CD4-positive, alpha-beta T cell treated with Interleukin-6 at 100 ng/mL for 8 hours (primary cell): ENCODE measurements around the gene ANKRD27.
"Not testable (repeated sequence)": the region's sequence is repeated elsewhere in the genome, so short reads cannot be mapped to it uniquely, and the experiment has no call there.

Experiments used
- DNase-seq: peaks from one replicate; pipeline ENCODE4 v3.0.0-alpha.2; 2020; ENCODE audit warnings: mixed read lengths, low spot score

Gene ANKRD27

DNA sequence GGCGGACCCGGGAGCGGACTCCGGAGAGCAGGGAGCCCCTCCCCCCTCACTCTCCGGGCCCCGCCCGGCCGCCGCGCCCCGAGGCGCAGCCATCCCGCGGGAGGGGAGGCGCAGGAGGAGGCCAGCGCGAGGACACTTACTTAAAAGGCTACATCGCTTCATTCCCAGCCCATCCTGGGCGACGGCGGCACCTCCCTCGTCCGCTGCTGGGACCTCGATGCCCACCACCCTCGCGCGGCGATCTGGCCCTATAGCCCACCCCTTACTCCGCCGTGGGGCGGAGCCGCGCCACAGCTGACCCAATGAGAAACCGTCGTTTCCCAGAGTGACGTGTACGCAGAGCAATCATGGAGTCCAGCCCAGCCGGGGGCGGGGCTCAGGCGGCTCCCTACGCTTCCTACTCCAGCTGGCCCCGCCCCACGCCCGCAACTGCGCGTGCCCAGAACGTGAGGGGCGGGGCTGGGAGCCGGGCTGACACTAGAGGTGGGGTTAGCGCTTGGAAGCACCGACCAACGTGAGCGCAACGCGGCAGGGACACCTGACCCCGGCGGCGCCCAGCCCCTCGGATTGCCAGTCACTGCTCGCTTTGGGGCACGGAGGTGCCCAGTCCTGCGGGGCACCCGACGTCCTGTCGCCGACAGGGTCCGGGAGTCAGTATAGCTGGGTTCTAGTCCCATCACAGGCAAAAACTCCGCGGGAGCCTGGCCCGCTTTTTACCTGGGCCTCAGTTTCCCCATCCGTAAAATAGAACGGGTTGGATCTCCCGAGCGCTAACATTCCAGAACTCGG is at the start of gene ANKRD27:
TSS of gene ANKRD27 (minus strand) at position 250 of the 789 bp plus-strand sequence. CDS start 16,165 bp downstream, outside the sequence.
- peak; percentile 97 for DNase-seq

DNA sequence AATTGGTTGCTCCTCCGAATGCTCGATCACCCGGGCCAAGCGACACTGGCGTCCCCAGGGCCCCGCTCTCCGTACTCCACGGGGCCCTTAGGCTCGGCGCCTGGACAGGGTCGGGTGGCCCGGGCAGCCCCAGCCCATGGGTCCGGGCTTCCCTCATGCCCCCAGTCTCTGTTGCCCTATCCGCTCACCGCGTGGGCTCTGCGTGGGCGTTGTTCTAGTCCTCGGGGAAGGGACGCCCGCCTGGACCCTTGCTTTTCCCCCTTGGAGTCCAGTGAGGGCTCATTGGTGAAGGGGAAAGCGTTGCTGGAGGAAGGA is 45.9 kb upstream of the ANKRD27 start:
- DNase-seq, result no peak

DNA sequence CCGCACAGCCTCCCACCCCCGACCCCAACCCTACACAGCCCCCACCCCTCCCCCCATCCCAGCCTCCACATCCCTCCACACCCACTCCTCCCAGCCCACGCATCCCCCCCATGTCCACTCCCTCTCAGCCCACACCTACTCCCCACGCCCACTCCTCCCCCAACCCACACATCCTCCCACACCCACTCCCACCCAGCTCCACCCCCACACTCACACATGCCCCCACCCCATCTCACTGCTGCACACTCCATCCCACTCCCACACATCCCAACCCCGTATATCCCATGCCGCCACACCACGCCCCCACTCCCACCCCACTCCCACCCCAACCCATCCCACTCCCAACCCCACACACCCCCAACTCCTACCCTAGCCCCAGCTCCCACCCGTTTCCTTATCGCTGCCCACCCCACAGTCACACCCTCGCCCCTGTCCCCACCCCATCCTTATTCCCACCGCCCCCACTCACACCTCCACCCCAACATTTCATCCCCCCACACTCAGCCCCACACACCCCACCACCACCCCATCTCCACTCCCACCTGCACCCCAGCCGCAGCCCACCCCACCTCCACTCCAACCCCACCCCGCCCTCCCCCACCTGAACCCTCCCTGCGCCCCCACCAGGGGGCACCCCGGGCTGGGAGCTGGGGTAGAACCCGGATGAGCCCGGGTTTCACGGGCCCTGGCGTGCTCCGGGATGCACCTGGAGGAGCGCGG is 45.4 kb upstream of the ANKRD27 start:
- no peak for DNase-seq

DNA sequence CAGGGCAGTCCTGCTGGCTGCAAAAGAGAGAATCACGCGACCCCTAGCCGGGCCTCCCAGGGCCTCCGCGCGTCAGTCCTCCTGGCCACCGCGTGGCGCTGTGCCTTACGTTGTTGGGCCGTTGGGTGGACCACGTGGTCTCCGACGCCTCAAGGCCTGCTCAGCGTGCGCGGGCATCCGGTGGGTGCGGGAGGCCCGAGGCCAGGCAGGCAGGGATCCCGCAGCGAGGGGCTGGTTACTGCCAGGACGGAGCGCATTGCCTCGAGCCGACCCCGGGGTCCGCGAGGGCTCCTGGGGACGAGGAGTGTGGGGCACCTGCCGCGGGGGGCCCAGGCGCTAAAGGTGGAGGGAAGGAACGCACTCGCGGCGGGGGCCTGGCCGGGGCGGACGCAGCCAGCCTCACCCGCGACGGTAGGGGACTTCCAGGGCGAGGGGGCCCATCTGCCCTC is 44.7 kb upstream of the ANKRD27 start, which contains the start of gene TDRD12:
TSS of gene TDRD12 (plus strand) at position 157 of the 449 bp plus-strand sequence. CDS start 306 bp downstream, outside the sequence.
- no peak for DNase-seq

DNA sequence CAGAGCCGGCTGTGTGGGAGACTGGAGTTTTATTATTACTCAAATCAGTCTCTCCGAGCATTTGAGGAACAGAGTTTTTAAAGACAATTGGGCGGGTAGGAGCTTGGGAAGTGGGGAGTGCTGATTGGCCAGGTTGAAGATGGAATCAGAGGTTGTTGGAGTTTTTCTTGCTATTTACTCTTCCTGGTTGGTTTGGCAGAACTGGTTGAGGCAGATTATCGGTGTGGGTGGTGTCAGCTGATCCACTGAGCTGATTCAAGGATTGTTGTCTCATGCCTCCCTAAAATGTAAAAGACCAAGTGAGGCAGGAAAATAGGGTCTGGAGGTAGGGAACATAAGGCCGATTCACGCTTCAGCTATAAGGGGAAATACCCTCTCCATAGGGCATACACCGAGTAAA is 43.3 kb upstream of the ANKRD27 start:
- no peak for DNase-seq

DNA sequence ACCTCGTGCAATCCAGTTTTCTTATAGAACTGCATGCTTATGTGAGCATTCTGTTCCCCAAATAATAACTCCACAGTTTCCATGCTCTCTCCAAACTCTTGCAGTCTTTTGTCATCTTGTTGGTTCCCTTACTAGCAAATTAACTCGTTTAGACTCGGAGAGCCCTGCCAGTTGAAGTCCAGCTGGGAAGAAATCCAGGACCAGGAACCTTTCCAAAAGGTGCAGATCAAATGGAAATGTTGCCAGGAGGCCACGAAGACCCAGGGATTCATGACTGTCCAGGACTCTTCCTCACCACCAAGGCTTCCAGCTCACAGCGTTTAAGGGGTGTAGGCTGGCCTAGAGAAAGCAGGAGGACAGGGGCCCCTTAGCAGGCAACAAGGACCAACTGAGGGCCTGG is 42.5 kb upstream of the ANKRD27 start:
- no peak for DNase-seq

DNA sequence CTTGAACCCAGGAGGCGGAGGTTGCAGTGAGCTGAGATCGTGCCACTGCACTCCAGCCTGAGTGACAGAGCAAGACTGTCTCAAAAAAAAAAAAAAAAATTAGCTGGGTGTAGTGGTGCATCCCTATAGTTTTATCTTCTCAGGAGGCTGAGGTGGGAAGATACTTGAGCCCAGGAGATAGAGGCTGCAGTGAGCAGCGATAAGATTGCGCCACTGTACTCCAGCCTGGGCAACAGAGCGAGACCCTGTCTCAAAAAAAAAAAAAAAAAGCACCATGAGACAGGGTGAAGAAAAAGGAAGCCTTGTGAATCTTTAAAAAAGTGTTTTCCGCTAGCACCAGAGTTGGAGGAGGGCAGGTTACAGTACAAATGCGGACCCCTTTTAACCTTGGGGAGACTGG is 41.2 kb upstream of the ANKRD27 start:
- DNase-seq, result not testable (repeated sequence)

DNA sequence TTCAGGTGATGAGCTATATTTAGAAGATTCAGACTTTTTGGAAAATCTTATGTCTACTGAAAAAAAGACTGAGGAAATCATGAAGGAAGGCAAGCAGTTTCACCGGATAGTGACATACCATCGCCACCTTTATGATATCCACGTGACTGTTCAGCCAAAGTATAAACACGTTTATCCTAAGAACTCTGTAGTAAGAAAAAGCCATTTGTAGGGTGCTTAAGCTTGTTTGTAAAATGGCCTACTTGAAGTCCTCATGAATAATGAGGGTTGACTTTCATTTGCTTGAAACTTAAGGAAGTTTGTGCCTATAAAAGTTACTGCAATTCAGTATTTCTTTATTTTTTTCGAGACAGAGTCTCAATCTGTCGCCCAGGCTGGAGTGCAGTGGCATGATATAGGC is 36.8 kb upstream of the ANKRD27 start:
- DNase-seq, result no peak

DNA sequence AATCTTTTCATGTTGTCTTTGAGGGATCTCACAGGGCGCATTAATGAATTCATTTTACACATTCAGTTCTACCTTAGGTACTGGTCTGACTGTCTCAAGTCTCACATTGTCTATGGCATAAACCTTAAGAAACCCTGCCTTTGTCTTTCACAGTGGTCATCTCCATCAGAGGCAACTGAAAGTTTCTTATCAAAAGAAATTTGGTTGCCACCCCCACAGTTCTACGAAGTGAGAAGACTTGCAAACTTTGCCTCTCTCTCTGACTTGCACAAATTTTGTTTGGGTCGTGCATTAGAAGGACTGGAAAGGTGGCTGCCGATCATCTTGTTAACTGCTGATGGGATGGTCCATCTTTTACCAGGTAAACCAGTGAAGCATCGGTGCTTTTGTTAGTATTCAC is 34.1 kb upstream of the ANKRD27 start:
- no peak for DNase-seq

DNA sequence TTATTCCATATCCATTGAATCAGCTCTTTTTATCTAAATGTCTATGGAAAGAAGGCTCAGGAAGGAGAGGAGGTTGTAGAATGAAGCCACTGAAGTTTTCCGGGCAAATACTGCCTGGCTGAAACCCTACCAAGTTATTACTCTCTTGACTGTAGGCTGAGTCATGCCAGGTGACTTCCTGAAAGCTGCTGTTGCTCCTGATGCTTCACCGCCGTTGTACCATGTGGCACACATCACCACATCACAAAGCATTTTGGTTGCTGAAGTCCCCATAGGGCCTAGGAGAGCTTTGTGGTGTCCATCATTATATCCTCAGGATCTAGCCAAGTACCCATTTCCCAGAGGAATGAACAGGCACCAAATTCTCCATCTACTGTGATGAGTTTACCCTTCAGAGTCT is 33.5 kb upstream of the ANKRD27 start:
- peak; percentile 40 for DNase-seq

DNA sequence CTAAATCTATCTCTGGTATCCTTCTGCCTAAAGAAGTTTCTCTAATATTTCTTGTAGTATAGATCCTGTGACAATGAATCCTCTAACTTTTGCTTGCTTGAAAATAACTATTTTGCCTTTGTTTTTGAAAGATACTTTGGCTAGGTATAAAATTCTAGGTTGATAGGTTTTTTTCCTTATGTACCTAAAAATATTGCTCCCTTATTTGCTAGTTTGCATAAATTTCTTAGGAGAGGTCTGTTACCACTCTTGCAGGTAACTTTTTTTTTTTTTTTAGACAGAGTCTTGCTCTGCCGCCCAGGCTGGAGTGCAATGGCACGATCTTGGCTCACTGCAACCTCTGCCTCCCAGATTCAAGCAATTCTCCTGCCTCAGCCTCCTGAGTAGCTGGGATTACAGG is 29.0 kb upstream of the ANKRD27 start:
- DNase-seq, result not testable (repeated sequence)

DNA sequence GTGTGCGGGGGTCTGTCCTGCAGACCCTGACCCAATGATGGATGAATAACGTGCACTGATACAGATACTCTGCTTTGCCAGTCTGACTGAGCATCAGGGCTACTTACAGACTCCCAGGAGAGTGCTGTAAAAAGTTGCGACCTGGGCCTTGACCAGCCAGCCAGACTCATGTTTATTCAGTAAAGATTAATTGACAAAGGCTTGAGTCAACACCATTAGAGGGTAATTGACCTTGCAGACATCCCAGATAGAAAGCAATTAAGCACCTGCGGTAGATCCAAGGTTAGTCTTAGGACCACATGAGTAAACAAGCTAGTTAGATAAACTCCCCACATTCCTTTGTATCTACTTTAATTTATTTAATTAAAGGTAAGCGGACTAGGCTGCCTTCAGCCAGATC is 27.0 kb upstream of the ANKRD27 start:
- DNase-seq, result no peak

DNA sequence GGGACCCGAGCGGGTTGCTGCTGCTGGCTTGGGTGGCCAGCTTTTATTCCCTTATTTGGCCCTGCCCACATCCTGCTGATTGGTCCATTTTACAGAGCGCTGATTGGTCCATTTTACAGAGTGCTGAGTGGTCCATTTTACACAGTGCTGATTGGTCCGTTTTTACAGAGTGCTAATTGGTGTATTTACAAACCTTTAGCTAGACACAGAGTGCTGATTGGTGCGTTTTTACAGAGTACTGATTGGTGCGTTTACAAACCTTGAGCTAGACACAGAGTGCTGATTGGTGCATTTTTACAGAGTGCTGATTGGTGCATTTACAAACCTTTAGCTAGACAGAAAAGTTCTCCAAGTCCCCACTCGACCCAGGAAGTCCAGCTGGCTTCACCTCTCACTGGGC is 25.1 kb upstream of the ANKRD27 start:
- DNase-seq, result not testable (repeated sequence)

DNA sequence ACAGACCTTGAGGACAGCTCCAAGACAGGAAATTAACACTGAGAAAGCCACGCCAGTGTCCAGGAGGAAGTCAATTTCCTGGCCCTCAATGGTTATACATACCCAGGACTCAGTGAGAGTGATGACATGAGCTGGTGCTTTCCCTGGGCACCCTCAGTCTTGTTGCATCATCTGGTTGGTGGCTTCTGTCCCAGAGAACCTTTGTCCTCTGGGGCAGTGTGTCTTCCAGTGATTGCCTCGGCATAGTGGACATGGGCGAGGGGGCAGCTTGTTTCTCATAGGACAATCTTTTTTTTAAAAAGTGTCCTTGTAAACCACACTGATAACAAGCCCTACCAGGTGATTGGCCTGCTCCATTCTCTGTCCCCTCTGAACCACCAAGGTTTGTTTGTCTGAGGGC is 21.8 kb upstream of the ANKRD27 start:
- DNase-seq, result not testable (repeated sequence)

DNA sequence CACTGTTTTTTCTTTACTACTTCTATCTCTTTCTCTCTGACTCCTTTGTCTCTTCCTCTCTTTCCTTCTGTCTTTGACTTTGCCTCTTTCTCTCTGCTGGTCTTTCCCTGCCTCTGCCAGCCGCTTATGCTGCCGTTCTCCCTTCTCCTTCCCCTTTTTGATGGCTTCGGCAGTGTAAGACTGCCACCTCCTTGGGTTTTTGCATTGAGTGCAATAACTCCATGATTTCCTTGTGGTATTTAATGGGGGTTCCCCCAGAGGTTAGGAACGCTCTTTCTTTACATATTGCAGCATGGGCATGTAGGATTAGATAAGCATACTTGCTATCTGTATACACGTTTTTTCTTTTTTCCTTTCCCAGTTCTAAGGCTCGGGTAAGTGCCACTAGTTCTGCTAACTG is 20.5 kb upstream of the ANKRD27 start:
- not testable (repeated sequence) for DNase-seq

DNA sequence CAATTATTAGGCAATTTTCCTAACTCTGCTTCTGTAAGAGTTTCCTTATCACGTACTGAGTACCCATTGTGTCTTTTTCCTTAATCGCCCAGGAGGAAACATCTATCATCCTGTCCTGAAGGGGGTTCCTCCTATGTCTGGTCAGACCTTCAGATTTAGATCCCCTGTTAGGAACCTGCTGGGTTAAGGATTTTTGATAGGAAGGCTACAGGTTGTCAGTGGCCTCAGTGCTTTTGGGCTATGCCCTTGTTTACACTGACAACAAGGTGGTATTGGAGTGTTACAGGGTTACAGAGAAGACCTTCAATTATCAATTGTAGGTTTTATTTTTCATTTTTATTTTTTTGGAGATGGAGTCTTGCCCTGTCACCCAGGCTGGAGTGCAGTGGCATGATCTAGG is 19.9 kb upstream of the ANKRD27 start:
- not testable (repeated sequence) for DNase-seq

DNA sequence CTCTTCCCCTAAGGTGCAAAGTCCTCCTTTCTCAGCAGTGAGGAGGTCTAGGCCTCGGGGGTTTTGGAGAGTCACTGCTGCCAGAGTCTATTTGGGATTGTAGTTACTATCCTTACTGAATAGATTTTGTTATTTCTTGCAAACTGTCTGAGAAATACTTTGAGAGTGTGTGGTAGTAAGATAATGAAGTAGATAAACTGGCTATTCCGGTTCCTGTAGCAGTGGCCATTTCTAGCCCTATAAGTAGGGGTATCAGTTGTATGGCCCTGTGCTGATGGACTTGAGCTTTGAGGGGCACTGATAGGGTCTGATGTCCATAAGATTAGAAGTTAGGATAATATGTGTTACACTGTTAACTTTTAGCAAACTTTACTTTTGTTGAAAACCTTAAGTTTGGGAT is 19.3 kb upstream of the ANKRD27 start:
- DNase-seq, result not testable (repeated sequence)

DNA sequence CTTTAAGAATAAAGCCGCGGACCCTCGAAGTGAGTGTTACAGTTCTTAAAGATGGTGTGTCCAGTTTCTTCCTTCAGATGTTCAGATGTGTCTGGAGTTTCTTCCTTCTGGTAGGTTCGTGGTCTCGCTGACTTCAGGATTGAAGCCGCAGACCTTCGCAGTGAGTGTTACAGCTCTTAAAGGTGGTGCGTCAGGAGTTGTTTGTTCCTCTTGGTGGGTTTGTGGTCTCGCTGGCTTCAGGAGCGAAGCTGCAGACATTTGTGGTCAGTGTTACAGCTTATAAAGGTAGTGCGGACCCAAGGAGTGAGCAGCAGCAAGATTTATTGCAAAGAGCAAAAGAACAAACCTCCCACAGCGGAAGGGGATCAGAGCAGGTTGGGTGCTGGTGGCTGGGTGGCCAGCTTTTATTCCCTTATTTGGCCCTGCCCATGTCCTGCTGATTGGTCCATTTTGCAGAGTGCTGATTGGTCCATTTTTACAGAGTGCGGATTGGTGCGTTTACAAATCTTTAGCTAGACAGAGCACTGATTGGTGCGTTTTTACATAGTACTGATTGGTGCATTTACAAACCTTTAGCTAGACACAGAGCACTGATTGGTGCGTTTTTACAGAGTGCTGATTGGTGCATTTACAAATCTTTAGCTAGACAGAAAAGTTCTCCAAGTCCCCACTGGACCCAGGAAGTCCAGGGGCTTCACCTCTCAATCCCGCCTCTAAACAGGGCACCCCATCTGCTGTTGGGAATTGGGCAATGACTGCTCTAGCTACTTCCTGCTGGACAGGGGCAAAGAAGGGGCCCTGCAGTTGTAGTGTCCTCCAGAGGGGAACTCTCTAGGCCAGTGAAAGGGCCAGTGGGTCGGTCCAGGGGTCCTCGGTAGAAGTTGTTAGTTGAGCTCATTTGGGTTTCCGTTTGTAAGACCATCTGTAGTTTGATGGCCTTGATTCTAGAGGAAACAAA is 18.4 kb upstream of the ANKRD27 start:
- DNase-seq, result not testable (repeated sequence)

DNA sequence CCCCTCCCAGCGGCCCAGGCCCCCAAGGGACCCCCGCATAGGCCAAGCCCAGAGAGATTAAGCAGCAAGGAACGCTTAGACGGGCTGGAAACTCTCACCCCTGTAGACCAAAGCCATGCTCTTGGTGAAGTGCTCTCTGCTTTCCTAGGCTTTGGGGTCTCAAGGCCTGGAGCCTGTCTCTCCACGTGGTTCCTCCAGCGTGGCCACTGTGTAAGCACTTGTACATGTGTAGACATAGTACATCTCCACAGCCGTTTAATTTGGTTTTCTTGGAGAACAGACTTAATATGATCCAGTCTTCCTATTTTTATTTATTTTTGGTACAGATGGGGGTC is 17.7 kb upstream of the ANKRD27 start:
- DNase-seq, result no peak

DNA sequence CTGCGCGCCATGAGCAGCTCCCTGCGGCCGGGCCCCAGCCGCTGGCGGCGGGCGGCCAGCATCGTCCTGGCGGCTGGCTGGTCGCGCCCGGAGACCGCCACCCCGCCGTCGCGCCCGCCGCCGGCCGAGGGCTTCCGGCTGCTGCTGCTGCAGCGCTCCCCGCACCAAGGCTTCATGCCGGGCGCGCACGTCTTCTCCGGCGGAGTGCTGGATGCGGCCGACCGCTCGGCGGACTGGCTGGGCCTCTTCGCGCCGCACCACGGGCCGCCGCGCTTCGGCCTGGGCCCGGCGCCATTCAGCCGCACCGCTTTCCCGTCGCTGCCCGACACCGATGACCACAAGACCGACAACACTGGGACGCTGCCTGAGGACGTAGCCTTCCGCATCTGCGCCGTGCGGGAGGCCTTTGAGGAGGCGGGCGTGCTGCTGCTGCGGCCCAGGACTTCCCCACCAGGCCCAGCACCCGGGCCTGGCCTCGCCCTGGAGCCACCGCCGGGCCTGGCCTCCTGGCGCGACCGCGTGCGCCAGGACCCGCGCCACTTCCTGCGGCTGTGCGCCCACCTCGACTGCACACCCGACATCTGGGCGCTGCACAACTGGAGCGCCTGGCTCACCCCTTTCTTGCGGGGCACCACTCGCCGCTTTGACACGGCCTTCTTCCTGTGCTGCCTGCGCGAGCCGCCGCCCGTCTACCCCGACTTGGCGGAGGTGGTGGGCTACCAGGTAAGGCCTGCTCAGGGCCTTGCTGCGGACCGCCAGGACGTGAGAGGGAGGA is 17.2 kb upstream of the ANKRD27 start:
- no peak for DNase-seq

DNA sequence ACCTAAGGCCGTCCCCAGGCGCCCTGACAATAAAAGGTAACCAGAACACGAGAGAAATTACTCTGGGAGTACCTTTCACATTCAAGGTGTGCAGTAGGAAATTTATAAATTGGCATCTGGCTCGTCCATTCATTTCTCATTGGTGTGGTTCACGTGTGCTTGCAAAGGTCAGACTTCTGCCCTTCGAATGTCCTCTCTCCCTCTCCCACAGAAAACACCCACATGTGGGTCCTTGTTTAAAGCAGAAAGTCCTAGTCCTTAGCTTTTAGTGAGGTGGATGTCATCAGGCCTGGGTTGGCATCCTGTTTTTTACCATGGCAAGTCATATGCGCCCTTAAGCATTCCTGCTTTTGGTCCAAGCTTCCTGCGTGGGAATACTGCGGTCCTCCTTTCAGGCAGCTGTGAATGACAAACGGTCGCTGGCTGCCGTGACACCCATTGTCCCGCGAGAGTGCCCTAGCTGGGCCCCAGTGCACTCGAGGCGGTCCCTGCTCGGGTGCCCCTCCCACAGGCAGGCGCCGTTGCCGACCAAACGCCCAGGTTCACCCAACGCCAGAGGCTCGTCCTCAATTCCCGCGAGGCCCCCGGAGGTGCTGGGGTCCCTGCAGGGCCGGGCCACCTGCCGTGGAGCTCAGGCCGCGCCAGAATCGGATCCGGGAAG is 16.4 kb upstream of the ANKRD27 start, which contains the start of gene NUDT19:
TSS of gene NUDT19 (plus strand) at position 531 of the 661 bp plus-strand sequence. CDS start 140 bp downstream, outside the sequence.
- peak; percentile 75 for DNase-seq
